Astrocyte of the spinal cord (primary cell): ENCODE data around the gene SANBR.
A peak's percentile ranks its signal among the peaks of the same experiment; 100 is the strongest.

ENCODE experiments used
- DNase-seq: peaks from one replicate; pipeline ENCODE4 v3.0.0; 2011; ENCODE audit warnings: low read depth, low spot score
- H3K4me3 ChIP-seq: 2 replicates; pipeline ENCODE4 v1.5.1; 2011; ENCODE audit warnings: low read depth, mild to moderate bottlenecking, low read length, moderate library complexity
- CTCF ChIP-seq: IDR thresholded peaks from 2 replicates; pipeline ENCODE4 v1.5.1; 2012; ENCODE audit warnings: low read depth, mild to moderate bottlenecking, low read length, inconsistent platforms
- in situ Hi-C: cut with HindIII; loops from 2 replicates; pipeline ENCODE4 v1.10.0; 2017; ENCODE audit warnings: low sequenced_read_pairs

The SANBR gene

GRCh38 chr2:61044636-61045035 lies 21.0 kb upstream of the SANBR start:
- H3K4me3 ChIP-seq, result no peak overlapping the region

GRCh38 chr2:61045226-61045625 lies 20.4 kb upstream of the SANBR start:
- no peak for TF ChIP-seq CTCF
- no peak overlapping the region for H3K4me3 ChIP-seq
- in situ Hi-C loops, result no loop called here
- no peak for DNase-seq

More at GRCh38 chr2:61044636-61045035, 21.0 kb upstream of the SANBR start:
- no peak for TF ChIP-seq CTCF
- no peak for DNase-seq
- in situ Hi-C loops, result no loop called here

GRCh38 chr2:61045999-61046398 lies 19.7 kb upstream of the SANBR start:
- TF ChIP-seq CTCF, result no peak
- in situ Hi-C loops, result no loop called here
- peak; percentile 1 for DNase-seq
- H3K4me3 ChIP-seq, result no peak overlapping the region

GRCh38 chr2:61055557-61055956 lies 10.1 kb upstream of the SANBR start:
- no peak overlapping the region for H3K4me3 ChIP-seq
- peak; percentile 45 for DNase-seq
- no peak for TF ChIP-seq CTCF
- in situ Hi-C loops, result no loop called here

GRCh38 chr2:61057562-61057961 lies 8.1 kb upstream of the SANBR start:
- TF ChIP-seq CTCF, result no peak
- in situ Hi-C loops, result no loop called here
- H3K4me3 ChIP-seq, result no peak overlapping the region
- no peak for DNase-seq

GRCh38 chr2:61059382-61059781 lies 6.3 kb upstream of the SANBR start:
- no peak for TF ChIP-seq CTCF
- in situ Hi-C loops, result no loop called here

GRCh38 chr2:61074100-61074499 lies 8.4 kb downstream of the SANBR start:
- in situ Hi-C loops, result no loop called here
- no peak for TF ChIP-seq CTCF
- H3K4me3 ChIP-seq, result no peak overlapping the region
- no peak for DNase-seq

More at GRCh38 chr2:61059382-61059781, 6.3 kb upstream of the SANBR start:
- H3K4me3 ChIP-seq, result no peak overlapping the region
- no peak for DNase-seq
